GM12874 (cell line): Measurements from ENCODE around the gene PNPLA4.

Source experiments
- CTCF ChIP-seq: IDR thresholded peaks from 2 replicates; pipeline ENCODE4 v1.5.1; 2011; ENCODE audit warnings: low read depth, mild to moderate bottlenecking, control low read depth, low read length, moderate library complexity; ENCODE audit not compliant: insufficient read depth

Gene PNPLA4

GRCh38 chrX:7876957-7877356, 50.3 kb downstream of the PNPLA4 start:
- no peak for TF ChIP-seq CTCF

- no peak for TF ChIP-seq CTCF
Measured at GRCh38 chrX:7872042-7872441, 55.2 kb downstream of the PNPLA4 start.

GRCh38 chrX:7852166-7852565, 75.0 kb downstream of the PNPLA4 start:
- no peak for TF ChIP-seq CTCF
